ENCODE data around the gene XKR3.
"Not testable (repeated sequence)": the region's sequence is repeated elsewhere in the genome, so short reads cannot be mapped to it uniquely, and the experiment has no call there.

XKR3 gene

DNA sequence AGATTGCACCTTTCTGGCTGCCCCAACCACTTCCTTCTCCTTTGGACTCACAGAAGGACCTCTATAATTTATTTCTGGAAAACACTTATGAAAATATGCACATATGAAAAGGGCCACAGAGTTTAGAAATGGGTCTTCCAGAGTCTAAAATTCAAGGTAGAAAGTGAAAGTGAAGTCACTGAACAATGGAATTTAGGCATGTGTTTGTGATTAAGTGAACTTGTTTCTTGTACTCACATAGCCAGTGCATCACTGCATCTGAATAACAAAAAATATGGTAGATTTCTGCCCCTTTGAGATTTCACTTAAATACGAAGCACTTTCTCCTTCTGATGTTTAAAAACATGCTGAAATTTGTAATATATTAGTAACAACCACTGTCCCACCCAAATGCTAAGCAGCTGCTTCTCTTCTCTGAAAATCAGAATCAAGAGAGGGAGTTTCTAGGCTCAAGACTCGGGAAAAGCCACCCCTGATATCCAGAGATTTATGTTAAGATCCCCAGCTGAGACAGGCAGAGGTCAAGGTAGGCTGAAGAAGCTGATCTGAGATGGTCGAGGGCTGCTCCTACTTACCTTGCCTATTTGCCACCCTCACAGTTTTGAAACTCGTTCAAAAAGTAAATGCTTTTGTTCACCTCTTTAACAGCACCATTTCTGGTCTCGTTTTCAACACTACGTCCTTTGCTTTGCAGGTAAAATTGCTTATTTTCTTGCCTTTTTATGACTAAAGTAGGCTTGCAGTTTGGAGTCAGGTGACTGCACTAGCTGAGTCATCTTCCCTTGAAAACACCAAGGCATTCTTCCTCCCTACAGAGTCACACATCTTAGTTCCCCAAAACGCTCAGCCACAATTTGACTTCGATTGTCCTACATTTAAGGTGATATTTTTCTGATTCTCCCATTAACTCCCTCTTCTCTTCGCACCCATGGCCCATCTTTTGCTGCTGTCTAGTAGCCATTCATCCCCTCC lies at the start of gene XKR3:
XKR3 (minus strand) TSS at position 696 of the 972 bp plus-strand sequence. CDS start 17,338 bp downstream, outside the sequence.
- no peak for DNase-seq

DNA sequence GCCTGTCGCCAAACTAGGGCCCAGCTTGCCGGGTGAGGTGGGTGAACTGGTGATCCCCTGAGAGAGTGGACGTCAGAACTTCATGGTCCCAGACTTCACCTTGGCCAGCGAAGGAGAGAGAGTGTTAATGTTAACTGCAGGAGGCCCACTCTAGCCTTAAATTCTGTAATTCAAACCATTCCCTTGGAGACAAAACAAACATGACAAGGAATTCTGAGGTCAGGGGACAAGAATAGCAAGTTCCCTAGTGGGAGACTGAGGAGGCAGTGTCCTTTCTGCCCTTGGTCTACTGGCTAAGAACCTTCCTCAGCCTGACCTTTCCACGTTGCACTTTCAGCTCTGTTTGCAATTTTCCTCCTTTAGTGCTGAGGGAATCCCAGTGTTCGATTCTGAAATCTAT lies 44.4 kb upstream of the XKR3 start:
- not testable (repeated sequence) for DNase-seq

DNA sequence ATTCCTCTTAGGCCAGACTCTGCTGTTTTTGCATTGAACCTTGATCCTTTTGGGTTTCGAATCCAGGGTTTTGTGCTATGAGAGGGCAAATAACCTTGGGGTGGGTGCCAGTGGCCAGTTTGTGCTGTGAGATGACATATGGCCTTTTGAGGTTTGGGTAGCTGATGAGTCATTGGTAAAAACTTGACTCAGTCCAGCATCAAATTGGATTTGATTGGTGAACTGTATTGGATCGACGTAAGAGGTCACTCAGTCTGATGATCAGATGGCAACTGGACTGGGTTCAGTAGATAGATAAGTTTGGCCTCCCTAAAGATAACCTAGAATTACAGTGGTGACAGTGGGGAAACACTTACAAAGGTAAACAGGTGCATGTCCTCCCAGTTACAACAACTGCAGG lies 41.0 kb upstream of the XKR3 start:
- no peak for DNase-seq

DNA sequence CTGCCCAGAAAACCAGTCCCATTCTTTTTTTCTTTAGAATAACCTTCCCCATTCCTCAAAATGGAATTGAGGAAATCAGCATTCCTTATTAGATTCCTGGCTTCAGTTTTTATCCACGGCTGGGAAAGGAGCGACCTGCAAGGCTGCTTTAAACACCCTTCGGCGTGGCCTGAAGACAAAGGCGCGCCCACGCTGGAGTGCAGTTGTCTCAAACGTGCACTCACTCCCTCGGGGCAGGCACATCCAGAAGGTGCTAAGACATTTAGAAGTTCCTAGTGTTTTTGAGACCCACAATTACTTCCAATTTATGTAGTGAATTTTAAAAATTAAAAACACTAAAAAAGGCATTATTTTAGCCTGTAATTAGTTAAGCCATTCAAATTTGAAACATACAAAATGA lies 31.6 kb upstream of the XKR3 start:
- not testable (repeated sequence) for DNase-seq

- DNase-seq: no peak
These were observed 29.4 kb upstream of the XKR3 start for GRCh38 chr22:16854631-16855030.

DNA sequence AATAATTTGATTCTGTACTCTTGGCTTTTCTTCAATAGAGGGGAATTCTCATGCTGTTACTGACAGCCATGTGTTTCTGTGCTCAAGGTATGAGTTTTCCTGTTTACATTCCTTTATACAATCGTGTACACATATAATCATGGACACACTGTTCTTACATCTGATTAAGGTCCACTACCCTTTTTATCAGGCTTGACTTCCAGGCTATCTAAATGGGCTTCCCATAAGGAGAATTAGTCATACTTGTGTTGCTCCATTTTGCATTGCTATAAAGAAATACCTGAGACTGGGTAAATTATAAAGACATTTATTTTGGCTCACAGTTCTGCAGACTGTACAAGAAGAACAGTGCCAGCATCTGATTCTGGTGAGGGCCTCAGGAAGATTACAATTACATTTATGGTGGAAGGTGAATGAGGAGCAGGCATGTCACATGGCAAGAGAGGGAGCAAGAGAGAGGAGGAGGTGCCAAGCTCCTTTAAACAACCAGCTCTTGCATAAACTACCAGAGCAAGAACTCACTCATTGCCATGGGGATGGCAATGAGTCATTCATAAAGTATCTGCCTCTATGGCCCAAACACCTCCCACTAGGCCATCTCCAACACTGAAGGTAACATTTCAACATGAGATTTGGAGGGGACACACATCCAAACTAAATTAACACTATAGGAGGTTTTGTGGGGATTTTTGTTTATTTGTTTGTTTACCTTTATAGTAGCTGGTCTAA lies 26.2 kb upstream of the XKR3 start:
- DNase-seq: not testable (repeated sequence)

- DNase-seq: no peak
These were observed 22.1 kb upstream of the XKR3 start for GRCh38 chr22:16847271-16847670.

DNA sequence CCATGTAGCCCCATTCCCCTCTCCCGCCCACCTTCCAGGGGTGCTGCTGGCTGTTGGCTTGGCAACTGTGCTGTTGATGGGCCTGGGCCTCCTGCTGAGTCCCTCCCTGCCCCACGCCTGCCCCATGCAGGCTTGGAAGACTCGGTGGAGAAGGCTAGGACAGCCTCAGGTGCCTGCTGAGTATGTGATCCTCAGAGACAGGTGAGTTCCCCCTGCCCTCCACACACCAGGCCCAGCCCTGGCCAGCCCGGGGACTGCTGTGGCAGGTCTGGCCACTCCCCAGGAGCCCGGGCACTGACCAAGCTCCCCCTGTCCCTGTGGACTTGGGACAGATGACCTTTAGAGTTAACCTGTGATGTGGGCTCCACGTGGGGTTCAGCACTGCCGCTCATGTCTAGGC lies 20.7 kb upstream of the XKR3 start:
- DNase-seq: no peak

GRCh38 chr22:16845465-16845864 lies 20.3 kb upstream of the XKR3 start:
- no peak for DNase-seq

DNA sequence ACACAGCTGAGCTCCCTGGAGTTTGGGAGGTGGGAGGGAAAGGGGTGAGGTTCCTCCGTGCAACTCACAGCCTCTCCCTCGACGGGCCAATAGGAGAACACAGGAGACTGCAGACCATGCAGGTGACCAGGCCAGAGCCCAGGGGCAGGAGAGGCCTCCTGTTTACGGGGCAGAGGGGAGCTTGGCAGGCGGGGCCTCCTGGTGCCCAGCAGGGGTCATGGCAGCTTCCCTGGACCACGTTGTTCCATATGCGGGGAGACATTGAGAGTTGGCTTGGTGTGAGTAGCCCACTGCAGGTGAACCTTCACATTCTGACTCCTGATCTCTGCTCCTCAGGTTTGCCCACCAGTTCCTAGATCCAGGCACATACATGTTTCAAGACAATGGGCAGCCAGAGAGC lies 19.3 kb upstream of the XKR3 start:
- DNase-seq: no peak

DNA sequence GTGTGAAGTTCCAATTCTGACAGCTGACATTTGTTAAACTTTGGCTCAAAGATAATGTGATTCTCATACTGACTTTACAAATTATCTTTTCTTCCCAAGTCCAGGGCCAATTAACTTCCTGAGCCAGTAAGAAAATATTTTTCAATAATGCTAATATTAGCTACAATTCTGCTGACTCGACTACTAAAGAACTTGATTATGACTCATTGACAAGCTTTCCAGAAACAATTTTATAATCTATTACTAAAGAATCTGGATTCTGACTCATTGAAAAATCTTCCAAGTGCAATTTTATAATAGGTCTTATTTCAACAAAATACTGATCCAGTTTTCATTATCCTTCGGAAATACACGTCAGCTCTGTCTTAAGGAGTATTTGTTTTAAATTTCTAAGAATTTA lies 12.9 kb upstream of the XKR3 start:
- no peak for DNase-seq

DNA sequence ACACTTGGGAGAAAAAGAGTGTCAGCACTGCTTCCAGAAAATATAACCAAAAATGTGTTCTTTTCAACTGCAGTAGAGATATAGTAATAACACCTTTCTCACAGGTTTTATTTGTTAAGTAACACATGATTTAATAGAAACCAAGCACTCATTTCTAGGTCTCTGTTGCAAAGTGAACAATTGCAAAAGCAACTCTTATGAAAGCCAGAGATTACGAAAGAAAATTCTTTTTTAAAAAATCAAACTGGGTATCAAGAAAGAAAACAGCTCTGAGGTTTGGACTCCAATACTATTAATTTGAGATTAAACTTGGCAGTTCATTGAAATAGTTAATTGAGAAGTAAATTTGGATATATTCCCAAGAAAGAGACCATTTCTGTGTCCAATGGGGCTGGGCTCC lies 9.8 kb upstream of the XKR3 start:
- DNase-seq: no peak

- no peak for DNase-seq
These were observed 6.0 kb upstream of the XKR3 start for GRCh38 chr22:16831257-16831656.

DNA sequence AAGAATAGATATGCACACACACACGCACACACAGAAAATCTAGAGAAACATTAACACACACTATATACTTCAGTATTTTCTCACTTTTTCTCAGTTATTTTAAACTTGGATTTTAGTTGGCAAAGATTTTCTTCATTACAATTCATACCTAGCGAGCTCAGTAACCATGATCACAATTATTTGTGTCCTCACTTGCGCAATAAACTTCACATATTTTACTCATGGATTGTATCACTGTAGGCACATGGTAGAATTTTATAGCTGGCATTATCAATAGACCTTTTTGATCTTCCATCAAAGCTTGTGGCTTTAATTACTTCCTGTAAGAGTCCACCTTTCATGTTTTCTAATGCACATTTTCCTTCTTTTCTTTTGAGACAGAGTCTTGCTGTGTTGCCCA lies 4.8 kb upstream of the XKR3 start:
- no peak for DNase-seq

- DNase-seq: no peak
These were observed 3.7 kb upstream of the XKR3 start for GRCh38 chr22:16828876-16829275.

DNA sequence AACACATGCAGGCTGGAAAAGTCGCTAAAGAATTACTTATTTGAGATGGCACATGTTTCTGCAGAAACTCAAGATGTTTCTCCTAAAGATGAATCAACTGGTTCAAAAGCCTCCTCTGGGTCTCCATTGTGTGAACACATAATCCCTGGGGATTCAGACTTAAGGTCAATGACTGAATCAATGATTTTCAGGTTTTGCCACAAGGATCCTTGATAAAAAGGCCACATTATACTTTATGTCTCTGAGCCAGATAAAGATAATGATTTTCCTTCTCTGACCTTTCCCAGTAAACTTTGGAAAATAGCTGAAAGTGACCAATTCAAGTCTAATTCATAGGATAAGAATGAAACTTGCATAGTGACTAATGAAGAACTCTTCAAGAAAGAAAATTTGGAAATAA lies 2.3 kb upstream of the XKR3 start:
- no peak for DNase-seq

GRCh38 chr22:16819249-16819648 lies 6.0 kb downstream of the XKR3 start:
- DNase-seq: no peak

DNA sequence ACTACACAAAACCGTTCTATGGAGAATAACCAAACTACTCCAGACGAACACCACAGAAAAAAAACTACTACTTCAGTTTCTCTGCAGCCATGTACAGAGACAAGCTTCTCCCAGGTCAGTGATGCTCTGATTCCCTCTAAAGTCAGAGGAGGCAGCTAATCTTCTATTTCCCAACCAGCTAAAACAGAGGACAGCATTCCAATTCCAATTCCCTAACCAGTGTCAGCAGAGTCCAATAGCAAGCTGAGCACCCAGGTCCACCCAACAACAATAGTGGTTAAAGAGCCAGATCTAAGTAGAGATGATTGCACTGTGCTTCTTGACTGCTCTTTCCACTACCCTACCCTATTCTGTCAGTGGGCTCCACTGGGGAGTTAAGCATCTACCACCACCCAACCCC lies 6.7 kb downstream of the XKR3 start:
- no peak for DNase-seq

DNA sequence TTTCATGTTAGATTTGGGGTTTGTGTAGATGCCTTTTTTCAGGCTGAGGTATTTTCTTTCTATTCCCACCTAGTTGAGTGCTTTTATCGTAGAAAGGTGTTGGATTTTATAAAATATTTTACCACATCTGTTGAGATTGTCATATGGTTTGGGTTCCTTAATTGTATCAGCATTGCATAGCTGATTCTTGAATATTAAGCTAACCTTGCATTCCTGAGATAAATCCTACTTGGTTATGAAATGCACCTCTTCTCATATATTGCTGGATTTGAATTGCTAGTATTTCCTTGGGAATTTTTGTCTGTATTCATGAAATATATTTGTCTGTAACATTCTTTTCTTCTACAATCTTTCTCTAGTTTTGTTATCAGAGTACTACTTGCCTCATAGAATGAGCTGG lies 10.1 kb downstream of the XKR3 start:
- DNase-seq: no peak

GRCh38 chr22:16810188-16810802 lies 14.9 kb downstream of the XKR3 start:
- DNase-seq: no peak

- no peak for DNase-seq
These were observed 16.5 kb downstream of the XKR3 start for GRCh38 chr22:16808744-16809143.

DNA sequence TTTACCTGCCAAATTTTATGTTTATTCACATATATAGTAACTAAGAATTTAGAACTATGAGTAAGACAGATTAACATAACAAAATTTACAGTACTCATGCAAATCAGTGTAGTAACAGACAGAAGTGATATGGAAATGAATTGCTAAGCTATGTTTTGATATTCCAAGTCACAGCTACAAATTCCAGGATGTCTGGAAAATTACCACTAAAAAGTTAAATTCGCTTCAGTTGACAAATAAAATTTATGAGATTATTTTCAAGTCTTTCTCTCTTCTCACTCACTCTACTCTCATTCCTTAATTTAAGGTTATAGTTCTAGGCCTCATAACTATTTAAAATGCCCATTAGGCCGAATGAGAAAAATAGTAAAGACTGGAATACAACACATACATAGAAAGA lies 18.1 kb downstream of the XKR3 start:
- no peak for DNase-seq

DNA sequence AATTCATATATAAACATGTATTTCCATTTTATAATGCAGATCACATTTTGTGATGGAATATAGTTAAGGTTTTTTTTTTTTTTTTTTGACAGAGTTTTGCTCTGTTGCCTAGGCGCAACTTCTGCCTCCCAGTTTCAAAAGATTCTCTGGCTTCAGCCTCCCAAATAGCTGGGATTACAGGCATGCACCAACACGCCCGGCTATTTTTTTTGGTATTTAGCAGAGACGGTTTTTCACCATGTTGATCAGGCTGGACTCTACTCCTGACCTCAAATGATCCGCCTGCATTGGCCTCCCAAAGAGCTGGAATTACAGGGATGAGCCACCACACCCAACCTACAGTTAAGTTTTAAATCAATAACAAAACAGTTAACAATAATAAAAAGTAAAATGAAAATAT lies 18.8 kb downstream of the XKR3 start:
- DNase-seq: no peak

DNA sequence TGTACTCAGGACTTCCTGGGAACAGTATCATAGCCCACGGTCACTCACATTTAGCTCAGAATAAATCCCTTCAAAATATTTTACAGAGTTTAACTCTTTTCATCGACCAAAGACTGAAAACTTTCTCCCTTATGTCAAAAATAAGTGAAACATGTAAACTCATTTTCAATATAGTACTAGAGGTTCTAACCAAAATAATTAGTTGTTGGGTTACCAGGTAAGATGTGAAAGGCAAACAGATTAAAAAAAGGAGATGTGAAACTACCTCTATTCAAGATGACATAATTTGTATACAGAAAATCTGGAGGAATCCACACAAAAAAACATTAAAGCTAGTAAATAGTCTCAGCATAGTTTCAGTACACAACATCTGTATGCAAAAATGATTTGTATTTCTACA lies 20.3 kb downstream of the XKR3 start:
- DNase-seq: no peak
